OCI-LY7 (cell line): ENCODE results near the gene SCAND1.
"Not testable (repeated sequence)": the region's sequence is repeated elsewhere in the genome, so short reads cannot be mapped to it uniquely, and the experiment has no call there.

Source experiments
- EZH2phosphoT487 ChIP-seq: fragments of 200-600 bp; sonication (generic); IDR thresholded peaks from 2 replicates; pipeline ENCODE4 v1.6.1; 2018; ENCODE audit warnings: low read depth, borderline replicate concordance, mild to moderate bottlenecking, mixed run types, antibody characterized with exemption, low read length, moderate library complexity, mixed read lengths
- TF ChIP-seq, protein P1 (sequence below): fragments of 200-600 bp; sonication (generic); conservative IDR thresholded peaks from 2 replicates; pipeline ENCODE4 v1.5.1; 2014; ENCODE audit warnings: mild to moderate bottlenecking, antibody characterized with exemption, low read length, moderate library complexity, mixed read lengths

DNA sequence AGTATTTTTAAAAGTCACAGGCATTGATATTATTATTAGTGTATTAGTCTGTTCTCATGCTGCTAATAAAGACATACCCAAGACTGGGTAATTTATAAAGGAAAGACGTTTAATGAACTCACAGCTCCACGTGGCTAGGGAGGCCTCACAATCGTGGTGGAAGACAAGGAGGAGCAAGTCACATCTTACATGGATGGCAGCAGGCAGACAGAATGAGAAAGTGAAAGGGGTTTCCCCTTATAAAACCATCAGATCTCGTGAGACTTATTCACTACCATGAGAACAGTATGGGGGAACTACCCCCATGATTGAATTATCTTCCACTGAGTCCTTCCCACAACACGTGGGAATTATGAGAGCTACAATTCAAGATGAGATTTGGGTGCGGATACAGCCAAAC lies 5.0 kb upstream of the SCAND1 start:
- TF ChIP-seq, protein P1, sequence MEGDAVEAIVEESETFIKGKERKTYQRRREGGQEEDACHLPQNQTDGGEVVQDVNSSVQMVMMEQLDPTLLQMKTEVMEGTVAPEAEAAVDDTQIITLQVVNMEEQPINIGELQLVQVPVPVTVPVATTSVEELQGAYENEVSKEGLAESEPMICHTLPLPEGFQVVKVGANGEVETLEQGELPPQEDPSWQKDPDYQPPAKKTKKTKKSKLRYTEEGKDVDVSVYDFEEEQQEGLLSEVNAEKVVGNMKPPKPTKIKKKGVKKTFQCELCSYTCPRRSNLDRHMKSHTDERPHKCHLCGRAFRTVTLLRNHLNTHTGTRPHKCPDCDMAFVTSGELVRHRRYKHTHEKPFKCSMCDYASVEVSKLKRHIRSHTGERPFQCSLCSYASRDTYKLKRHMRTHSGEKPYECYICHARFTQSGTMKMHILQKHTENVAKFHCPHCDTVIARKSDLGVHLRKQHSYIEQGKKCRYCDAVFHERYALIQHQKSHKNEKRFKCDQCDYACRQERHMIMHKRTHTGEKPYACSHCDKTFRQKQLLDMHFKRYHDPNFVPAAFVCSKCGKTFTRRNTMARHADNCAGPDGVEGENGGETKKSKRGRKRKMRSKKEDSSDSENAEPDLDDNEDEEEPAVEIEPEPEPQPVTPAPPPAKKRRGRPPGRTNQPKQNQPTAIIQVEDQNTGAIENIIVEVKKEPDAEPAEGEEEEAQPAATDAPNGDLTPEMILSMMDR, result not testable (repeated sequence)
- TF ChIP-seq EZH2phosphoT487, result not testable (repeated sequence)
